ENCODE data around the gene SPANXD.
"Not testable (repeated sequence)": the region's sequence is repeated elsewhere in the genome, so short reads cannot be mapped to it uniquely, and the experiment has no call there.

Gene SPANXD

GRCh38 chrX:141698639-141699038, at the start of gene SPANXD:
TSS of gene SPANXD (minus strand) at chrX:141698739. CDS start at chrX:141698405, 334 bp downstream.
- DNase-seq = not testable (repeated sequence)

- DNase-seq = no peak
Measured at GRCh38 chrX:141742666-141743065, 44.1 kb upstream of the SPANXD start.

- no peak for DNase-seq
Measured at GRCh38 chrX:141736656-141737055, 38.1 kb upstream of the SPANXD start.

- DNase-seq = no peak
Measured at GRCh38 chrX:141733371-141733770, 34.8 kb upstream of the SPANXD start.

- no peak for DNase-seq
Measured at GRCh38 chrX:141732031-141732430, 33.5 kb upstream of the SPANXD start.

- DNase-seq = no peak
Measured at GRCh38 chrX:141724186-141724585, 25.6 kb upstream of the SPANXD start.

- DNase-seq = no peak
Measured at GRCh38 chrX:141714680-141715079, 16.1 kb upstream of the SPANXD start.

- no peak for DNase-seq
Measured at GRCh38 chrX:141701072-141701471, 2.5 kb upstream of the SPANXD start.

- no peak for DNase-seq
Measured at GRCh38 chrX:141673946-141674345, 24.6 kb downstream of the SPANXD start.

GRCh38 chrX:141669689-141670088, 28.9 kb downstream of the SPANXD start:
- no peak for DNase-seq

- no peak for DNase-seq
Measured at GRCh38 chrX:141668371-141668770, 30.2 kb downstream of the SPANXD start.

- no peak for DNase-seq
Measured at GRCh38 chrX:141662781-141663180, 35.8 kb downstream of the SPANXD start.

GRCh38 chrX:141652286-141652685, 46.3 kb downstream of the SPANXD start:
- no peak for DNase-seq
